SK-N-SH treated with all-trans-retinoic acid at 6 μM for 48 hours (cell line): ENCODE measurements around the gene TTC34.

Experiments
- ATAC-seq: fragments of 200-7000 bp; cut with Tn5 transposase; 3 replicates; pipeline ENCODE4 v1.9.1; 2020; ENCODE audit warnings: mild to moderate bottlenecking, moderate library complexity
- CSDC2 ChIP-seq: fragments of 250-450 bp; sonication (Bioruptor Pico); IDR thresholded peaks from 2 replicates; pipeline ENCODE4 v1.5.0; 2020; ENCODE audit warnings: mild to moderate bottlenecking, moderate library complexity
- CSRNP3 ChIP-seq: fragments of 250-450 bp; sonication (Bioruptor Pico); IDR thresholded peaks from 2 replicates; pipeline ENCODE4 v1.5.1; 2021; ENCODE audit warnings: mild to moderate bottlenecking, moderate library complexity
- ESRRG ChIP-seq: fragments of 250-450 bp; sonication (Bioruptor Pico); IDR thresholded peaks from 2 replicates; pipeline ENCODE4 v1.6.1; 2021; ENCODE audit warnings: mild to moderate bottlenecking
- PATZ1 ChIP-seq: fragments of 250-450 bp; sonication (Bioruptor Pico); IDR thresholded peaks from 2 replicates; pipeline ENCODE4 v1.8.0; 2020; ENCODE audit warnings: mild to moderate bottlenecking, moderate library complexity, borderline replicate concordance
- PPARA ChIP-seq: fragments of 250-450 bp; sonication (Bioruptor Pico); IDR thresholded peaks from 2 replicates; pipeline ENCODE4 v1.5.0; 2020; ENCODE audit warnings: mild to moderate bottlenecking, borderline replicate concordance
- SNAI2 ChIP-seq: fragments of 250-450 bp; sonication (Bioruptor Pico); IDR thresholded peaks from 2 replicates; pipeline ENCODE4 v1.5.0; 2020; ENCODE audit warnings: mild to moderate bottlenecking, moderate library complexity
- TCF4 ChIP-seq: fragments of 250-450 bp; sonication (Bioruptor Pico); IDR thresholded peaks from 2 replicates; pipeline ENCODE4 v1.8.0; 2021; ENCODE audit warnings: mild to moderate bottlenecking, moderate library complexity, borderline replicate concordance
- TOX ChIP-seq: fragments of 250-450 bp; sonication (Bioruptor Pico); IDR thresholded peaks from 2 replicates; pipeline ENCODE4 v1.8.0; 2021; ENCODE audit warnings: mild to moderate bottlenecking, moderate library complexity, borderline replicate concordance
- ZFP3 ChIP-seq: fragments of 250-450 bp; sonication (Bioruptor Pico); IDR thresholded peaks from 2 replicates; pipeline ENCODE4 v1.5.0; 2020; ENCODE audit warnings: mild to moderate bottlenecking, moderate library complexity
- ZNF8 ChIP-seq: fragments of 450-650 bp; formaldehyde crosslinking; IDR thresholded peaks from 2 replicates; pipeline ENCODE4 v1.5.0; 2020; ENCODE audit warnings: mild to moderate bottlenecking, moderate library complexity
- TF ChIP-seq, protein P1 (sequence below): fragments of 250-450 bp; sonication (Bioruptor Pico); IDR thresholded peaks from 2 replicates; pipeline ENCODE4 v1.5.0; 2020; ENCODE audit warnings: mild to moderate bottlenecking, moderate library complexity
- TF ChIP-seq, protein P2 (sequence below): fragments of 250-450 bp; sonication (Bioruptor Pico); IDR thresholded peaks from 2 replicates; pipeline ENCODE4 v1.5.1; 2020; ENCODE audit warnings: low read depth, mild to moderate bottlenecking, moderate library complexity
- TF ChIP-seq, protein P3 (sequence below): fragments of 250-450 bp; sonication (Bioruptor Pico); IDR thresholded peaks from 2 replicates; pipeline ENCODE4 v1.8.0; 2021; ENCODE audit warnings: low read depth, mild to moderate bottlenecking, moderate library complexity, borderline replicate concordance

The TTC34 gene

DNA sequence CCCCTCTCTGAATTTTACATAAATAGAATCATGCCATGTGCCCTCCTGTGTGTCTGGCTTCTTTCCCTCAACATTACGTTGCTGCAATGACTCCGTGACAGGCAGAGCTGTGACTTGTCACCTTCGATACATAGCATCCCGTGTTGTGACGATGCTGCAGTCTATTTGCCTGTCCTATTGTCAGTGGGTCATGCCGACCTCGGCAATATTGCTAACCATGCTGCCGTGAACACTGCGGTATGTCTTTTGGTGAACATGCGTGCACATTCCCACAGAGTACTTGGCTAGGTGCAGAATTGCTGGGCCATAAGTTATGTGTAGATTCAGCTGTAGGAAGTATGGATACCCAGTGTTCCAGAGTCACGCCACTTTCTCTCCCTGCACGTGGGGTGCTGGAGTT is 36.3 kb upstream of the TTC34 start (continued):
- TF ChIP-seq, protein P1, sequence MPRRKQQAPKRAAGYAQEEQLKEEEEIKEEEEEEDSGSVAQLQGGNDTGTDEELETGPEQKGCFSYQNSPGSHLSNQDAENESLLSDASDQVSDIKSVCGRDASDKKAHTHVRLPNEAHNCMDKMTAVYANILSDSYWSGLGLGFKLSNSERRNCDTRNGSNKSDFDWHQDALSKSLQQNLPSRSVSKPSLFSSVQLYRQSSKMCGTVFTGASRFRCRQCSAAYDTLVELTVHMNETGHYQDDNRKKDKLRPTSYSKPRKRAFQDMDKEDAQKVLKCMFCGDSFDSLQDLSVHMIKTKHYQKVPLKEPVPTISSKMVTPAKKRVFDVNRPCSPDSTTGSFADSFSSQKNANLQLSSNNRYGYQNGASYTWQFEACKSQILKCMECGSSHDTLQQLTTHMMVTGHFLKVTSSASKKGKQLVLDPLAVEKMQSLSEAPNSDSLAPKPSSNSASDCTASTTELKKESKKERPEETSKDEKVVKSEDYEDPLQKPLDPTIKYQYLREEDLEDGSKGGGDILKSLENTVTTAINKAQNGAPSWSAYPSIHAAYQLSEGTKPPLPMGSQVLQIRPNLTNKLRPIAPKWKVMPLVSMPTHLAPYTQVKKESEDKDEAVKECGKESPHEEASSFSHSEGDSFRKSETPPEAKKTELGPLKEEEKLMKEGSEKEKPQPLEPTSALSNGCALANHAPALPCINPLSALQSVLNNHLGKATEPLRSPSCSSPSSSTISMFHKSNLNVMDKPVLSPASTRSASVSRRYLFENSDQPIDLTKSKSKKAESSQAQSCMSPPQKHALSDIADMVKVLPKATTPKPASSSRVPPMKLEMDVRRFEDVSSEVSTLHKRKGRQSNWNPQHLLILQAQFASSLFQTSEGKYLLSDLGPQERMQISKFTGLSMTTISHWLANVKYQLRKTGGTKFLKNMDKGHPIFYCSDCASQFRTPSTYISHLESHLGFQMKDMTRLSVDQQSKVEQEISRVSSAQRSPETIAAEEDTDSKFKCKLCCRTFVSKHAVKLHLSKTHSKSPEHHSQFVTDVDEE, result no peak
- TF ChIP-seq TOX (CRISPR knock-in tag), result no peak
- TF ChIP-seq, protein P2, sequence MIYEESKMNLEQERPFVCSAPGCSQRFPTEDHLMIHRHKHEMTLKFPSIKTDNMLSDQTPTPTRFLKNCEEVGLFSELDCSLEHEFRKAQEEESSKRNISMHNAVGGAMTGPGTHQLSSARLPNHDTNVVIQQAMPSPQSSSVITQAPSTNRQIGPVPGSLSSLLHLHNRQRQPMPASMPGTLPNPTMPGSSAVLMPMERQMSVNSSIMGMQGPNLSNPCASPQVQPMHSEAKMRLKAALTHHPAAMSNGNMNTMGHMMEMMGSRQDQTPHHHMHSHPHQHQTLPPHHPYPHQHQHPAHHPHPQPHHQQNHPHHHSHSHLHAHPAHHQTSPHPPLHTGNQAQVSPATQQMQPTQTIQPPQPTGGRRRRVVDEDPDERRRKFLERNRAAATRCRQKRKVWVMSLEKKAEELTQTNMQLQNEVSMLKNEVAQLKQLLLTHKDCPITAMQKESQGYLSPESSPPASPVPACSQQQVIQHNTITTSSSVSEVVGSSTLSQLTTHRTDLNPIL (CRISPR knock-in tag), result no peak
- TF ChIP-seq CSRNP3, result no peak

- no peak for TF ChIP-seq ZFP3 (CRISPR knock-in tag)
- TF ChIP-seq, protein P3, sequence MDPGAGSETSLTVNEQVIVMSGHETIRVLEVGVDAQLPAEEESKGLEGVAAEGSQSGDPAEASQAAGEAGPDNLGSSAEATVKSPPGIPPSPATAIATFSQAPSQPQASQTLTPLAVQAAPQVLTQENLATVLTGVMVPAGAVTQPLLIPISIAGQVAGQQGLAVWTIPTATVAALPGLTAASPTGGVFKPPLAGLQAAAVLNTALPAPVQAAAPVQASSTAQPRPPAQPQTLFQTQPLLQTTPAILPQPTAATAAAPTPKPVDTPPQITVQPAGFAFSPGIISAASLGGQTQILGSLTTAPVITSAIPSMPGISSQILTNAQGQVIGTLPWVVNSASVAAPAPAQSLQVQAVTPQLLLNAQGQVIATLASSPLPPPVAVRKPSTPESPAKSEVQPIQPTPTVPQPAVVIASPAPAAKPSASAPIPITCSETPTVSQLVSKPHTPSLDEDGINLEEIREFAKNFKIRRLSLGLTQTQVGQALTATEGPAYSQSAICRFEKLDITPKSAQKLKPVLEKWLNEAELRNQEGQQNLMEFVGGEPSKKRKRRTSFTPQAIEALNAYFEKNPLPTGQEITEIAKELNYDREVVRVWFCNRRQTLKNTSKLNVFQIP, result no peak
- no peak for TF ChIP-seq CSDC2 (CRISPR knock-in tag)
- TF ChIP-seq ZNF8 (CRISPR knock-in tag), result no peak
- TF ChIP-seq, protein P2 (CRISPR knock-in tag), result no peak
- no peak for TF ChIP-seq PATZ1 (CRISPR knock-in tag)
- no peak for TF ChIP-seq SNAI2 (CRISPR knock-in tag)
- no peak for TF ChIP-seq PPARA
- TF ChIP-seq CSRNP3, result no peak
- no peak for TF ChIP-seq TCF4 (CRISPR knock-in tag)
- TF ChIP-seq, all 23 proteins: peak for 0
- ATAC-seq, result no peak
These were observed 35.8 kb upstream of the TTC34 start for GRCh38 chr1:2837316-2837715.

DNA sequence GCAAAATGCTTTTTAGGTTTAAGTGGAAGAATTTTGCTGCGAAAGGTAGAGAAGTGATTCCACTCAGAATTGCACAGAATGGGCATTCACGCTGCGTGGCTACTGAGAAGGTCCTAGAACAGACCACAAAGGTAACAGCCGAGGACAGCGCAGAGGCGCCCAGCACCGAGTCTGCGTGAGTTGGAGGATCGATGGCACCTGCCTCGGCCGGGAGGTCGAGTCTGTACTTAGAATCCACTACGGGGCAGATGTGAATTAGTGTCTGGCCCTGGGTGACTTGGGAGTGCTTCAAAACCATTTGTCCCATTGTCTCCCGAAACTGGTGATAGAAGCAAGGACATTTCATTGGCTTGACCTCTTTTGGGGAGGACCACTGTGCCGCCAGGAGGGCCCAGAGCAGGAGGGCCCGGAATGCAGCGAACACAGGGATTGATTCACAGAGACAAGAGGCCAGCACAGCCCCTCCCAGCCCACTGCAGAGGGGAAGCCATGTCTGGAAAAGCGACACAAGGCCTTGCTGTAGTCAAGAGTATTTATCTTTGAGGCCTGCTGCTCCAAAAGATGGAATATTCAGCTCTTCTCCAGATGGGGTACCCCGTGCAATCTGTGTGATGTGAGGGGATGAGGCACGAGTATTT is 35.0 kb upstream of the TTC34 start:
- no peak for ATAC-seq
- TF ChIP-seq ZFP3 (CRISPR knock-in tag) (no peak), ESRRG (CRISPR knock-in tag) (no peak)

- TF ChIP-seq TCF4 (CRISPR knock-in tag) (no peak), TOX (CRISPR knock-in tag) (no peak)
- TF ChIP-seq, protein P2 (CRISPR knock-in tag), result no peak
- no peak for ATAC-seq
These were observed 34.2 kb upstream of the TTC34 start for GRCh38 chr1:2835650-2836159.
